T-helper 2 cell (primary cell): ENCODE data around the gene MEX3A.

ENCODE experiments used
- DNase-seq, 5 experiments: peaks; one replicate each; pipeline versions ENCODE4 v3.0.0 to v3.0.0-alpha.2; 2012 to 2022

MEX3A gene

GRCh38 chr1:156102633-156103511, 20.6 kb upstream of the MEX3A start:
- no peak for DNase-seq

- no peak for DNase-seq
These were observed 19.6 kb upstream of the MEX3A start for GRCh38 chr1:156101880-156102279.

GRCh38 chr1:156100205-156100995, 18.1 kb upstream of the MEX3A start:
- DNase-seq = no peak

- DNase-seq = no peak
These were observed 17.0 kb upstream of the MEX3A start for GRCh38 chr1:156099282-156099681.

GRCh38 chr1:156098784-156099183, 16.5 kb upstream of the MEX3A start:
- no peak for DNase-seq

- peak in 2 of 5 experiments; percentile 47 to 50 for DNase-seq
These were observed 15.4 kb upstream of the MEX3A start for GRCh38 chr1:156097499-156098178.

- DNase-seq = peak; percentile 70 to 94 (median 85)
These were observed 14.6 kb upstream of the MEX3A start for GRCh38 chr1:156096640-156097391.

- no peak for DNase-seq
These were observed 13.7 kb upstream of the MEX3A start for GRCh38 chr1:156095906-156096508.

GRCh38 chr1:156091610-156092009, 9.3 kb upstream of the MEX3A start:
- DNase-seq = no peak

- peak; percentile 68 to 85 (median 84) for DNase-seq
These were observed 8.5 kb upstream of the MEX3A start for GRCh38 chr1:156090840-156091188.

GRCh38 chr1:156090138-156090839, 8.0 kb upstream of the MEX3A start:
- no peak for DNase-seq

- DNase-seq = no peak
These were observed 7.4 kb upstream of the MEX3A start for GRCh38 chr1:156089704-156090103.

GRCh38 chr1:156086256-156086662, 4.0 kb upstream of the MEX3A start:
- DNase-seq = no peak

- no peak for DNase-seq
These were observed 1.8 kb upstream of the MEX3A start for GRCh38 chr1:156083800-156084790.

- DNase-seq = no peak
These were observed 352 bp downstream of the MEX3A start for GRCh38 chr1:156081917-156082308.

- no peak for DNase-seq
These were observed 917 bp downstream of the MEX3A start for GRCh38 chr1:156081180-156081916.

- no peak for DNase-seq
These were observed 1.4 kb downstream of the MEX3A start for GRCh38 chr1:156080863-156081179.

GRCh38 chr1:156080241-156080862, 1.9 kb downstream of the MEX3A start:
- DNase-seq = no peak

GRCh38 chr1:156079762-156080161, 2.5 kb downstream of the MEX3A start:
- no peak for DNase-seq
